ENCODE results near the gene IGF2BP1.

The IGF2BP1 gene

DNA sequence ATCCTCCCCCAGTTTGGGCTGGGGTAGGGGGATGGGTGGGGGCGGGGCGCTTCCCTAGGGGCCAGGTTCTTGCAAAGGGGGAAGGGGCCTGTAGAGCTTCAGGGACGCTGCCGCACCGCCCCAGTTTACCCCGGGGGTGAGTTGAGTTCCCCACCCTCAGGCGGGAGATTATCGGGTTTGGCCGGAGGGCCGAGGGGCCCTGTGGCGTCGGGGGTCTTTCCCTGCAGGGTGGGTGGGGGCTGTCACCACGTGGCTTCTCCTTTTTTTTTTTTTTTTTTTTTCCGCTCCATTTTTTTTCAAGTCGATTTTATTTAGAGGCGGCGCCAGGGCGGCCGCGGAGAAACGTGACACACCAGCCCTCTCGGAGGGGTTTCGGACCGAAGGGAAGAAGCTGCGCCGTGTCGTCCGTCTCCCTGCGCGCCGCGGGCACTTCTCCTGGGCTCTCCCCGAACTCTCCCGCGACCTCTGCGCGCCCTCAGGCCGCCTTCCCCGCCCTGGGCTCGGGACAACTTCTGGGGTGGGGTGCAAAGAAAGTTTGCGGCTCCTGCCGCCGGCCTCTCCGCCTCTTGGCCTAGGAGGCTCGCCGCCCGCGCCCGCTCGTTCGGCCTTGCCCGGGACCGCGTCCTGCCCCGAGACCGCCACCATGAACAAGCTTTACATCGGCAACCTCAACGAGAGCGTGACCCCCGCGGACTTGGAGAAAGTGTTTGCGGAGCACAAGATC, at the start of gene IGF2BP1:
Gene IGF2BP1 (plus strand): TSS at position 283 of the 724 bp plus-strand sequence. CDS start 361 bp downstream, at position 644.
- FAIRE-seq (no peak), DNase-seq (ENCODE audit: insufficient read length, low spot score) (no peak)

DNA sequence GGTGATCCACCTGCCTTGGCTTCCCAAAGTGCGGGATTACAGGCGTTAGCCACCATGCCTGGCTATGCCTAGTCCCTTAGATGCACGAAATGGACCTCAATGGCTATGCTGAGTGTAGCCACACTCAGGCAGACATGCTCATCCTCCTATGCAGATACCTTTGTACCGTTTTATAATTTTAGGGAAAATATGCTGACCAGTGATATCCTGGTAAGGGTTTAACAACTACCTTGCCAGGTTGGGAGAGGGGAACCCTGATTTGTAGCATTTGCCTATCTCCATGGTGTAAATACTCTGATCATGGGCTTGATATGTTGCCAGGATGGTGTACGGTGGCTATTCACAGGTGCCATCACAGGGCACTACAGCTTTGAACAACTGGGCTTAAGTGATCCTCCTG, 45.6 kb upstream of the IGF2BP1 start:
- no peak for FAIRE-seq

DNA sequence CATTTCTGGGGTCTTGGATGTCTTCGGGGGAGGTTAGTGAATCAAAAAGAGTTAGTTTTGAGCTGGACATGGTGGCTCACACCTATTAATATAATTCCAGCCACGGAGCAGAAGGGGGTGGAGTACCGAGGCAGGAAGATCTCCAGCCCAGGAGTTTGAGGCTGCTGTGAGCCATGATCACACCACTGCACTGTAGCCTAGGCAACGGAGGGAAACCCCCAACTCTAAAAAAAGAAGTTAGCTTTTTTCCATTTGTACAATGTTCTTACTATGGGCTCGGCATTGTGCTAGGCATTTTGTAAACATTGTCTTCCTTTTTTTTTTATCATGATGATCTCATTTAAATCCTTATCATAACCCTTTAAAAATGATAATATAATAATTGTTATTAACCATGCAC, 44.3 kb upstream of the IGF2BP1 start:
- DNase-seq (ENCODE audit: insufficient read length, low spot score) (no peak), FAIRE-seq (no peak)

More for the DNA sequence above, 45.6 kb upstream of the IGF2BP1 start:
- no peak for DNase-seq (ENCODE audit: insufficient read length, low spot score)

DNA sequence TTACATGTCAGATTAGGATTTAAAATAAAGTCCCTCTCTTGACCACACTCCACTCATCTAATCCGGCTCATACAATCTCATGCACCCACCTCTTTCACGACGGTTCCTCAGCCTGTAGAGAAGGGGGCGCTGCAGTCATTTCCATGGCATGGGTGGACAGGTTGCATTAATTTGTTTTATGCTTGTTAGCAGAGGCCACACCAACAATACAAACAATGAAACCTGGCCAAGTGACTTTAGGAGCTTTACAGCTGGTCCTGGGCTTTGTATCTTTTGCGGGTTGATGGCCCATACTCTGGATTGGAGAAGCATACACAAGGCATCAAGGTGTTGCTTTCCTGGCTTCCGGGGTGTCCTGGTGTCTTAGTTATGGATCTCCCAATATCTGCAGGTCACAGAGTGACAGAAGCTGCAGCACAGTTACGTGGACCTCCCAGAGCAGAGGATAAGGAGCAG, 42.9 kb upstream of the IGF2BP1 start:
- FAIRE-seq = no peak

DNA sequence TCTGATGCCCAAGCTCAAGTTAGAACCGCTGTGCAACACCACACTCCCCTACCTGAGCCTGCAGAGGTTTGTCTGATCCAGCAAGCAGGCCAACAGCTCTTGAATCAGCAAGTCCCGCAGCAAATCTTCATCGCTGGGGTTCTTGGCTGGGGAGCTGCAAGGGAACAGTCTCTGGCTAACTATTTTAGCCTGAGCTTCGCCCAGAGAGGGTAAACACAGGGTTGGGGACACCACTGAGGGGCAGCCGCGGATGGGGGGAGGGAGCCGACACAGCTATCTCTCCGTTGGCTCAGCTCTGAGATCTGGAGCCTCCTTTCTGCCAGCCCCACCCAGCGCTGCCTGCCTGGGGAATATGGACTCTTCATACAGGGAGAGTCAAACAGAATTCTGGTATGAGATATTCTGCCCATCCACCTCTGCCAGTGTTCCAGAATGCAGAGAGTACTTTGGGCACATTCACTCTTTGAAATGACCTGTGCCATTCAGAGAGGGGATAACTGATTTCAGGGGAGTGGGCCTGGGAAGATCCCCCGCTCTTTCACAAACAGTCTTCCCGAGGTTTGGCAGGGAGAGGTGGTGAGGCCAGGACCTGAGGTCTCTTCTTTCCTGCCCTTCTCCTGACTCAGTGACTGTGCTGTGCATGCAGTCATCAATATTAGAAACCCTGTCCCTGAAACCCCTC, 36.2 kb upstream of the IGF2BP1 start:
- FAIRE-seq (no peak), DNase-seq (ENCODE audit: insufficient read length, low spot score) (no peak)

More for the DNA sequence above, 42.9 kb upstream of the IGF2BP1 start:
- no peak for DNase-seq (ENCODE audit: insufficient read length, low spot score)

DNA sequence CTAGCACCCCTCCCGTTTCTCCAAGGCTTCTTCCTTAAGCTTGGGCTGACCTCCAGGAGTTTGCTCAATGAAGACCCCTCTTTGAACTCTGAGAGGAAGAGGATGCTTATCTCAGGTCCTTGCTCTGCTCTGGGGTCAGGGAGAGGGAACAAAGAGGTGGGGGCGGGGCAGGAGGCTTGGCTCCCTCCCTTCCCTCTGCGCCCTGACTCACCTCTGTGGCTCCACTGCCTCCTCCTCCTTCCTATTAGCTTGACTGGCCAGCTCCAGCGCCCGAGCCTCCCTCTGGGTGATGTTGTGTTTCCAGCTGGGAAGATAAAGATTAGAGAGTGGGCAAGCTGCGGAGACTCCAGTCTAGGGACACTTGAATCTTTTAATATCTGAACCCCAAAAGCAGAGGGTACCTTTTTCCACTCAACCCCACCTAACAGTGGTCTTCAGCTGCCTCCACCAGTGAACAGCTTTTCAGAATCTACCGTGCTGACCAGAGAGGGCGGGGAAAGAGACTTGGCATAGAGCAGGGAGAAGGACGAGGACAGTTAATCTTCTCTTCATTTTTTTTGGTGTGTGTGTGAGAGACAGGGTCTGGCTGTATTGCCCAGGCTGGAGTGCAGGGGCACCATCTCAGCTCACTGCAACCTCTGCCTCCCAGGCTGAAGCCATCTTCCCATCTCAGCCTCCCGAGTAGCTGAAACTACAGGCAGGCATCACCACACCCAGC, 35.5 kb upstream of the IGF2BP1 start:
- DNase-seq (ENCODE audit: insufficient read length, low spot score) (no peak), FAIRE-seq (no peak)

DNA sequence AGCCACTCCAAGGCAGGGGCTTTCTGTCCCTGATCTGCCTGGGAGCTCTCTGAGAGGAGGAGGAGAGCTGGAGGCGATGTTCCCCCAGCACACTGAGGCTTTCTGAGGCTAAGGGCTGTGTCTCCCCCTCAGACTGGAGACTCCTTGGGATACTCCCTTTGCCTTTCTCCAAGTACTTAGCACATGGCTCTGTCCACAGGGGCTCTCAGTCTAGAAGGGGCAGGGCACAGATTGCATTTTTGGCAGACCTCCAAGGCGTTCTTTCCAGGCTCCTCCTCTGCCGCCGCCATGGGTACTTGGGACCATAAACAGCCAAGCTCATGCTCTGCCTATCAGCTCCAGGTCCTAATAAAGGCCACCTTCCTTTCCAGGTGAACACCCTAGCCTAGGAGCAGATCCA, 27.0 kb upstream of the IGF2BP1 start:
- no peak for FAIRE-seq
- DNase-seq (ENCODE audit: insufficient read length, low spot score) = no peak

DNA sequence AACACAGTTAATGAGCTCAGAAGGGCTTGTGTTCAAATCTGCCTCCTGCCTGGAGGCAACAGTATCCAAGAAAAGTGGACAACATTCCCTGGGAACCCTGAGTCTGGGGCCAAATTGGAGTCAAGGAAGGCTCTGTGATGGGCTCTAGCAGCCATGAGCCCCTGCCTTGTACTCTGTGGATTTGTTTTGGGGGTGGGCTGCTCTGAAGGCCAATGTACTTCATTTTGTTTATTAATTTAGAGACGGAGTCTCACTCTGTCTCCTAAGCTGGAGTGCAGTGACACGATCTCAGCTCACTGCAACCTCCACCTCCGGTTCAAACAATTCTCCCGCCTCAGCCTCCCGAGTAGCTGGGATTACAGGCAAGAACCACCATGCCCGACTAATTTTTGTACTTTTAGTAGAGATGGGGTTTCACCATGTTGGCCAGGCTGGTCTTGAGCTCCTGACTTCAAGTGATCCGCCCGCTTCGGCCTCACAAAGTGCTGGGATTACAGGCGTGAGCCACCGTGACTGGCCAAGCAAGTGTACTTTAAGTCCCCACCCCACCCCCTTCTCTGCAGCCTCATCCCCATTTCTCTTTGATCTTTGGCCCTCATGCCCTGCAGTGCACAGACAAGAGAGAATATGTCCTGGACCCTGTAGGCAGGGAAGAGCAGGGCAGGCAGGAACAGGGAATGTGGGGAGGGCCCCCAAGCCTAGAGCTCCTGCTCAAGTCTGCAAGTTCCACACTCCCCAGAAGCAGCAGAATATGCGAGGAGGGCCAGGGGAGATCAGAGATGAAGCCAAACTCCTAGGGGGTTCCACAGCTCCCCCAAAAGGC, 26.1 kb upstream of the IGF2BP1 start:
- FAIRE-seq (no peak), DNase-seq (ENCODE audit: insufficient read length, low spot score) (no peak)

DNA sequence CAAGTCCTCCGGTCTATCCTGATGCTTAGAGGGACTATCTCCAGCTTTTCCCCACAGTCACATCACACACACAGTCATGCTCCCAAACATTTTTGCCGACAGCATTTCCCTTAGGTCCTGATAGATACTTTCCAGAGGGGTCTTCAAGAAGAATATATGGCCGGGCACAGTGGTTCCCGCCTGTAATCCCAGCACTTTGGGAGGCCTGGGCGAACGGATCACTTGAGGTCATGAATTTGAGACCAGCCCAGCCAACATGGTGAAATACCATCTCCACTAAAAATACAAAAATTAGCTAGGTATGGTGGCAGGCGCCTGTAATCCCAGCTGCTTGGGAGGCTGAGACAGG, 24.5 kb upstream of the IGF2BP1 start:
- FAIRE-seq = no peak
- no peak for DNase-seq (ENCODE audit: insufficient read length, low spot score)

DNA sequence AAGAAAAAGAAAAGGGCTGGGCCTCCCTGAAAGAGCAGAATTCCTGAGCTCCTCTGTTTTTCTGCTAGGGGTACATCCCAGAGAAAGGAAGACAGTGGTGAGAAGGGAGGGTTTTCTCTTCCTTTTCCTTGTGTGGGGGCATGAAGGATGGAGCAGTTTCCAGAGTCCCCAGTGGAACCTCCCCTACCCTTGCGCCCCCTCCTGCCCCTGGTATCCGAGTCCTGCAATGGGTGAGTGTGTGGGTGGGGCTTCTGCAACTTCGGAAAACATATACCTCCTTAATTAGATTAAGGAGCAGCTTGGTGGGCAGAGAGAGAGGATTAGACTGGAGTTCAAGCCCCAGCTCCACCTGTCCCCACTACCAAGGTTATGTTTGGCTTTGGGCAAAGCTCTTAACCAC, 23.4 kb upstream of the IGF2BP1 start:
- no peak for FAIRE-seq
- no peak for DNase-seq (ENCODE audit: insufficient read length, low spot score)

DNA sequence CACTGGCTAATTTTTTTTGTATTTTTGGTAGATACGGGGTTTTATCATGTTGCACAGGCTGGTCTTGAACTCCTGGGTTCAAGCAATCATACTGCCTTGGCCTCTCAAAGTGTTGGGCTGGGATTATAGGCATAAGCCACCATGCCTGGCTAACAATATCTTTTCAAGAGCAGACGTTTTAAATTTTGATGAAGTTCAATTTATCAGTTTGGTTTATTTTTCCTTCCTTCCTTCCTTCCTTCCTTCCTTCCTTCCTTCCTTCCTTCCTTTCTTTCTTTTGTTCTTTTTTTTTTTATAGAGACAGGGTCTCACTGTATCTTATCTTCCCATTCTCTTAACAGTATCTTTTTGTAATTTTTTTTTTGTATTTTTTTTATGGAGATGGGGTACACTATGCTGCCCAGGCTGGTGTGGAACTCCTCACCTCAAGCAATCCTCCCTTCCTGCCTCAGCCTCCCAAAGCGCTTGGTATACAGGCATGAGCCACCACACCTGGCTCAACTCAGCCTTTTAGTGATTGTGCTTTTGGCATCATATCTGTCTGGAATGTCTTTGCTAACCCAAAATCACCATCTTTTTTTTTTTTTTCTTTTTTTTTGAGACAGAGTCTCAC, 15.2 kb upstream of the IGF2BP1 start:
- no peak for DNase-seq (ENCODE audit: insufficient read length, low spot score)
- no peak for FAIRE-seq

DNA sequence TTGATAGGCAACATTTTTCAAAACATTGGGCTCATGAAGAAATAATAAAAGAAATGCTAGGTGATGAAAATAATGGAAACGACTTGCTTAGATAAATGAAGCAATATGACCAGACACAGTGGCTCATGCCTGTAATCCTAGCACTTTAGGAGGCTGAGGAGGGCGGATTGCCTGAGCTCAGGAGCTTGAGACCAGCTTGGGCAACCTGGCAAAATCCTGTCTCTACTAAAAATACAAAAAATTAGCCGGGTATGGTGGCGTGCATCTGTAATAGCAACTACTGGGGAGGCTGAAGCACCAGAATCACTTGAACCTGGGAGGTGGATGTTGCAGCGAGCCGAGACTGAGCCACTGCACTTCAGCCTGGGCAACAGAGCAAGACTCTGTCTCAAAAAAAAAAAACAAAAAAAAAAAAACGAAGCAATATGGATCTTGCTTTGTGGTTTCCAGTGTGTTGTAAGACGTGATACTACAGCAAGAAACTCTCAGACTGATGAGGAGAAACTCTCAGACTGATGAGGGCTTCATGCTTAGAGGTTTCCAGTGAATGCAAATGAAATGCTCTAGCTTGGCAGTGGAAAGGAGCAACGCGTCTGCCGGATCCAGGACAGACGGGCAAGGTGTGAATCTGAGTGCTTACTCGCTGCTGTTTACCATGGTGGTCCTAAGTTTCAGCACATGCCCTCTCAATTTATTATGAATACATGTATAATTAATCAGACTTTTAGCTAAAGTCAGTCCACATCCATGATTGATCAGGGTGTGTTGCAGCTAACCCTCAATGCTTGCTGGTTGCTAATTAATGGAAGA, 11.5 kb upstream of the IGF2BP1 start:
- DNase-seq (ENCODE audit: insufficient read length, low spot score) = no peak
- no peak for FAIRE-seq

DNA sequence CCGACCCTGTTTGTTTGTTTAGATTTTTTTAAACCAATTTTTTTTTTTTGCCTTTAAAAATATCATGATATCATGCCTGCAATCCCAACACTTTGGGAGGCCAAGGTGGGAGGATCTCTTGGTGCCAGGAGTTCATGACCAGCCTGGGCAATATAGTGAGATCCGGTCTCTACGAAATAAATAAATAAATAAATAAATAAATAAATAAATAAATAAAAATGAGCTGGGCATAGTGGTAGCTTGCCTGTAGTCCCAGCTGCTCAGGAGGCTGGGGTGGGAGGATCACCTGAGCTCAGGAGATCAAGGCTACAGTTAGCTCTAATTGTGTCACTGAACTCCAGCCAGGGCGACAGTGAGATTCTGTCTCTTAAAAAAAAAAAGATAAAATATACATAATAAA, 8.1 kb upstream of the IGF2BP1 start:
- FAIRE-seq = no peak
- DNase-seq (ENCODE audit: insufficient read length, low spot score) = no peak

DNA sequence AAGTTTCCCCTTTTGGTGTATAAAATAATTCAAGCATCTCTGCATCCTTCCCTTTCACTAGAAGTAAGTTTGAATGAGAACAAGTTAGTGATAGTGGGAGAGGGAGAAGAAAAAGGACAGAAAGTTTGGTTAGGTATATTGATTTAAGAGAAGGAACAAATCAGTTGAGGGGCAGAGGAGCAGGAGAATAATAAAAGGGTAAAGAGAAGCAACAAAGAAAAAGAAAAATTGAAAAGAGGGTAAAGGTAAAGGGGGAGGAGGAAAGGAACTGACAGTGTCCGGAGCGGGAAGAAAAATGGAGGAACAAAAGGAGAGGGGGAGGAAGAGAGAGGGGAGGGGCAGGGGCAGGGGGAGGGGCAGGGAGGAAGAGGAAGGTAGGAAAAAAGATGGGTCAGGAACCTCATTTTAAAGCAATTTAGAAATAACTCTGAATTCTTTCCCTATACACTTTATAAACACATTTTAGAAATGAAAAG, 6.3 kb upstream of the IGF2BP1 start:
- FAIRE-seq (no peak), DNase-seq (ENCODE audit: insufficient read length, low spot score) (no peak)

DNA sequence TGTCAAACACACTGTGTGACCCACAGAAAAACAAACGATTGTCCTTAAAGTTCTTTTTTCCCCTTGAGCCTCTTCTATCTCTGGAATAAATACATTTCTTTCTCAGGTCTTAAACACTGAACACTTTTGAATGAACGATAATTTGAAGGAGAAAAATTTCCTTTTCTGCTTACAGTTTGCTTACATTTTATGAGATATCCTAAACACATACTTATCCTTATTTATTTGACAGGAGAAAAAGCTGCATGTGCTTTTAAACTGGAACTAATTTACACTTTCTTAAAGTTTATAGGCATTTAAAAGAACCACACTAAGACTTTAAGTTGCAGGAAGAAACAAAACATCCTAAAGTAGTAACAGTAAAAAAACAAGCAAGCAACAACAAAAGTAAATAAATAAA, 4.7 kb upstream of the IGF2BP1 start:
- FAIRE-seq (no peak), DNase-seq (ENCODE audit: insufficient read length, low spot score) (no peak)

DNA sequence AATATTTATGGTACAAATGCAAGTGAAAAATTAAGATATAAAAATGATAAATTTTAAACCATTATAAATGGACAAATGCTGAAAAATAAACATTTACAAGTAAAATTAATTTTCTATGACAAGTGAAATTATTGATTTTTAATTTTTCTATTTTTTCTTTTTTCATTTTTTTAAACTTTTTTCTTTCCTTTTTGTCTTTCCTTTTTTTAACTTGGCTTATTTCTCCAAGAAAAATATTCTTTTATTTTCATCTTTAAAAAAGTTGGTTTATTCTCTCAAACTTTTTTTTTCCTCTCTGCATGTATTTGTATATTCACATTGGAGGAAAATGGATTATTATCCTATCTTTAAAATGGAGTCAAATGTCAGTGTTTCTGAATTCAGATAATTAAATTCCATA, 3.9 kb upstream of the IGF2BP1 start:
- DNase-seq (ENCODE audit: insufficient read length, low spot score) (no peak), FAIRE-seq (no peak)

DNA sequence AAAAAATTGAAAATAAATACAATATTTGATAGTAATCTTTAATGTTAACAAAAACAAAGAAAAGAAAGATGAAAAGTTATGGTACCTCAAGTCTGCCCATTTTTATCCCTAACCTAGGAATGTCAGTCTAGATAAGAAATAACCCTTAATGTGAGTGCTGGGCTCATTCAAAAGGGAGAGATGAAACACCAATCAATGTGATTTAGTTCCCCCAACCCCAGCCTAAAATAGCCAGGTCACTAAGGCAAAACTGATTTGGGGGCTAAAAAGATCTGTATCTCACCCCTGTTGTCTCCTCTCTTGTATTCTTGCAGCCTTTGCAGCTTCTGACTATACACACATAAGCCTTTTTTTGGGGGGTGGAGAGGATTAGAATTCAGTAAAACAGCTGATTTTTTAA, 3.2 kb upstream of the IGF2BP1 start:
- no peak for DNase-seq (ENCODE audit: insufficient read length, low spot score)
- no peak for FAIRE-seq

DNA sequence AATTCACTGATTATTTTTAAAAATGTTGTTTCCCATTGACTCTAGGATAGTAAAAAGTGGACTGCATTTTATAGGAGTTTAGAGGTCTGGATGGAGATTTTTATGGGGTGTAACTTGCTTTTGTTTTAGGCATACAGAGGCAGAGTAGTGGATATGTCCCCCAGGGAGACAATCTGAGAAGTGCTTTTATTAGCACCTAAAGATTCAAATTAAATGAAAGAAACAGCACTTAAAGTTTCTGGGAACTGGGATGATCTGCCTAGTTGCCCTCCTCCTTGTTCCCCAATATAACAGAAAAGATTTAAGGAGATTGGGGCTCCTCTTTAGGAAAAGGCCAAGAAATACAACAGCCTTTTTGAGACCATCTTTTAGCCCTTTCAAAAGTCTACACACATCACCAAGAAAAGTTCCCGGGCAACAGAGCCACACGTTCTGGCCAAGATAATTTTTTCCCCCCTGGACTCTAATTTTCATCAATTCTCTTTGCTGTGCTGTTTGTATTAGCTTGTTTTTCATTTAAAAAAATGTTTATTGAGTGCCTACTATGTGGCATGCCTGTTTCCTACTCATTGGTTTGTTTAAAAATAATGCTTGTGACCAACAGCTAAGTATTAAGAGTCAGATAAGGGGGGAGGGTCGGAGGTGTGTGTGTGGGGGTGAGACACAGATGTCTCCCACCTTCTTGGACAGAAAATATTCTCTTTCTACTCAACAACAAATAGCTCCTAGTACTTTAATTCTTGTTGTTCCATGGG, 2.5 kb upstream of the IGF2BP1 start:
- no peak for FAIRE-seq
- DNase-seq (ENCODE audit: insufficient read length, low spot score) = no peak

All from GM19239 (cell line).